M059J (cell line): ENCODE results near the gene PCSK2. TPM values are rescaled to one million over a fixed set of nuclear protein-coding genes. Genes with fewer than 3 reads are reported as not detected.
A peak's percentile ranks its signal among the peaks of the same experiment; 100 is the strongest.

ENCODE experiments used
- DNase-seq: peaks from one replicate; pipeline ENCODE4 v3.0.0-alpha.2; 2012; ENCODE audit warnings: low read depth
- total RNA-seq: library from RNA; depleted of rRNA; stranded (reverse); fragments of >200 nt; shearing (Covaris generic); gene quantifications from 2 replicates; pipeline ENCODE4 v1.2.3, GENCODE V29; 2014

Gene PCSK2
- total RNA-seq, 1 experiment from 2014 or later, result 0.02 TPM

DNA sequence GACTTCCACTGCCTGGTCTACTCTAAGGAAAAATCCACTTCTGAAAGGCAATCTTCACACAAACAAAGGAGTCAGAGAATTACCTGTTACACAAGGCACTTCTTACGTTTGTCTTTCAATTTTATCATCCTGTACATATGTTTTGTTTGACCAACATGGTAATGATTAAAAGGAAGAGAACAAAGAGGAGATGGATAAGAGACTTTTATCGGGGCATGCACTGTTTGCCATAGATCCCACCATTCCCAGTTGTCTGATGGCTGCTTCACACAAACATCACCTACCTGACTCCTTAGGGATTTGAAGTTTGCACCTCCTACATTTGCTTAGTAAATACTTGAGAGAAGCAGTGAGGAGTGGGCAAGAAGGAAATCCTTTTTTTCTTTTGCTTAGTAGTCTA is 217.3 kb downstream of the PCSK2 start:
- no peak for DNase-seq

DNA sequence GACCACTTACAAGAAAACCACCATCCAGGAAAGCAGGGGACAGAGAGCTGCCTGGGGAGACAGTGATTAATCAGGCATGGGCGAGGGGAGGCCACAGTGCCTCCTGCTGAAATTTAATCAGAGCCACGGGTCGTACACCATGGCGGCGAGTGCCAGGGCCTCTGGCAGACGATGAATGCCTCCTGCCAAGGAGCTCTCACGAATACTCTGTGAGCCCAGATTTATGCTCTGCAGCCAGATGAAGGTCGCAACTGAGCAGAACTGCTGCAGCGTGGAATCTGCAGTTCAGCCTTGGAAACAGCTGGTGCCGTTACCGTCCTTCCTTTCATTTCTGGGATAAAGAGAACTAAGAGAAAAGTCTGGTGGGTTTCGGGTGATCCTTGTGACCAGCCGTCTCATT is 218.7 kb downstream of the PCSK2 start:
- no peak for DNase-seq

DNA sequence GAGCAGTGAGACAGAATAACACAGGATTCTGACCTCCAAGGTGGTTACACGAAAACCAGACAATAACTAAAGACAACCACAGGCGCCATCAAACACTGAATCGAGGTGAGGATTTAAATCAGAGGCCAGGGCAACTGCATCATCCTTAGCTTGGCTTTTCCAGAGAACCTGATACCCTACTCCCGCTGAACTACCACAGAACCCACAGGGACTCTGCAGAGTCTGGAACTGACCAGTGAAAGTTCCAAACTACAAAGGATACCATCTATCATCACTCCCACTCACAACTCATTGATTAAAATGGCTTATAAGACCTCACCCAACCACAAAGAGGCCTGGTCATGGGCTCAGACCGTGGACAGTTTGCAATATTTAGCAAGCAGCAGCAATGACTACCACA is 219.3 kb downstream of the PCSK2 start:
- no peak for DNase-seq

DNA sequence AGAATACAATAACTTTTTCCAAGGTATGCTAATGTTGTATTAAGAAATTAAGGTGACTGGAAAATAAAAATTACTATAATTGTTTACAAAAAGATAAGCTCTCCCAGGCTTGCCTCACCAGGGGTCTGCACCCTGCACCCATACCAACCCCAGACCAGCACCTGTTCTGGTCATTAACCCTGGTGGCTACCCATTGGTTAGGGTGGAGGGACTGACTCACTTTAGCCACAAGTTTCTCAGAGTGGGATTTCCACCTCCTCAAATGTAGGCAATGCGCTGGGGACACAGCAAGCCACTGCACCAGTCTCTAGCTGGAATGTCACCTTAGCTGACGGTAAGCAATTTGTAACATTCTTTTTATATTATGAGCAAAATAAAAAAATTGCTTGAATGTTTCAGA is 221.2 kb downstream of the PCSK2 start:
- DNase-seq, result no peak

DNA sequence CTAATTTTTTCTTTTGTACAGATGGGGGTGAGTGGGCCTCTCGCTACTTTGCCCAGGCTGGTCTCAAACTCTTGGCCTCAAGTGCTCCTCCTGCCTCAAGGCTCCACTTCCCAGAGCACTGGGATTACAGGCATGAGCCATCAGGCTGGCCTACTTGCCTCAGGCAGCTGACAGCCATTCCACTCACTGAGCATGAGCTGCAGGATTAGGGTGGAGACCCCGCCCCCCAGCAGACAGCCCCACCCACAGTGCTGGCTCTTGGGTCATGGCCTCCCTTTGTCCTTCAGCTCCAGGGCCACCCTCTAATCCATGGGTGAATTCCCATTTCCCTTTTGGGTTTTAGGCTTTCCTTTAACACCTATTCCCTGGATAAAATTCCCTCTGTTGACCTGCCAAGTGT is 222.2 kb downstream of the PCSK2 start:
- DNase-seq, result no peak

DNA sequence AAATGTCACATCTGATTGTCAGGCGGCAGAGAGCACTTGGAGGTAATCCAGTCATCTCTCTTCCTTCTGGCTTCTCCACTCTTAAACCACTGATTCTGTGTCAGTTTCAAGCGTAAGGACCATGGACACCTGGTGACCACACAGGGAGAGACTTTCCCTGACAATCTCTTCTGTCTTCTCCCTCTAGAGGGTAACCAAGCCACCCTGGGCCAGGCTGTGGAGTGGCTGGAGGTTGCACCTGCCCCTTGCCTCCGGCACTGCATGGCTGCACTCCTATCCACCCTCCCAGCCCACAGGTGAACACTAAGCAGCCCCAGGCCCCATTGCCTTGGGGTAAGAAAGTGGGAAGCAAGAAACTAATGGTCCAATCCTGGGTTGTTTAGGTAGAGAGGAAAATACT is 225.6 kb downstream of the PCSK2 start:
- no peak for DNase-seq

DNA sequence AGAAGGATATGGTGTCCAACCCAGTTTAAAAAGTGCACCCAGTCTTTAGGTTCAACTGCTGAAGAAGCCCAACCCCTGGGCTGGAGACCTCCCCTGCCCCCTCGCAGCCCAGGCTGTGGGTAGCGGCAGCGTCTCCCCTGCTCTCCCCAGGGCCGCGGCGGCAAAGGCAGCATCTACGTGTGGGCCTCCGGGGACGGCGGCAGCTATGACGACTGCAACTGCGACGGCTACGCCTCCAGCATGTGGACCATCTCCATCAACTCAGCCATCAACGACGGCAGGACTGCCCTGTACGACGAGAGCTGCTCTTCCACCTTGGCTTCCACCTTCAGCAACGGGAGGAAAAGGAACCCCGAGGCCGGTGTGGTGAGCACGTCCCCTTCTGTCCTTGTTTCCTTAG is 226.8 kb downstream of the PCSK2 start:
- DNase-seq, result no peak

DNA sequence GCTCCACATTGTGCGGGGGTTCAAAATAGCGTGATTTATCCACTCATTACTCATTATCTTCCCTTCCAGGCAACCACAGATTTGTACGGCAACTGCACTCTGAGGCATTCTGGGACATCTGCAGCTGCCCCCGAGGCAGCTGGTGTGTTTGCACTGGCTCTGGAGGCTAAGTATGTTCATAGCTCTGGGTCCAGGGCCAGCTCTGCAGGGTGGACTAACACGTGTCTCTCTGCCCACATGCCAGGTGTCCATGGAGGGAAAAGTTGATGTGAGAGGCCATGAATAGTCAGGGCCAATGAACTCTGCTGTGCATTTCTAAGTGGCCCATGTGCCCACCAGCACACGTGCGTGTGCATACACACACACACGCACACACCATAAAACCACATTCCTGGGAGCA is 229.4 kb downstream of the PCSK2 start:
- no peak for DNase-seq

DNA sequence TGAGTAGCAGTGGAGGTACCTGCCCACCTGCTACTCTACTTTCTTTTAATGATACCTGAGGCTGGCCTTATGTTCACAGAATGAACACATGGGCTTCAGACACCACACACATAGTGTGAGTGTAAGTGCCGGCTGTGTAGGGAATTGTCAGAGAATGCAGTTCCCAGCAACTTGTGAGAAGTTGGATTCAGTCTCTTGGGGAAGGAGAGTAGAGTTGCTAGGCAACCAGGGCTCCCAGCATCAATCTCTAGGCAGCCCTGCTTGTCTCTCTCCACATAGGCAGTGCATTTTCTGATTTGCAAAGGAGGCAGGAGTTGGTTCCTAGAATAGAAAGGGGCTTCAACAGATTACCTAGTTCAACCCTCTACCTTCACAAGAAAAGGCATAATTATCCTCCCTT is 230.2 kb downstream of the PCSK2 start:
- DNase-seq, result no peak

DNA sequence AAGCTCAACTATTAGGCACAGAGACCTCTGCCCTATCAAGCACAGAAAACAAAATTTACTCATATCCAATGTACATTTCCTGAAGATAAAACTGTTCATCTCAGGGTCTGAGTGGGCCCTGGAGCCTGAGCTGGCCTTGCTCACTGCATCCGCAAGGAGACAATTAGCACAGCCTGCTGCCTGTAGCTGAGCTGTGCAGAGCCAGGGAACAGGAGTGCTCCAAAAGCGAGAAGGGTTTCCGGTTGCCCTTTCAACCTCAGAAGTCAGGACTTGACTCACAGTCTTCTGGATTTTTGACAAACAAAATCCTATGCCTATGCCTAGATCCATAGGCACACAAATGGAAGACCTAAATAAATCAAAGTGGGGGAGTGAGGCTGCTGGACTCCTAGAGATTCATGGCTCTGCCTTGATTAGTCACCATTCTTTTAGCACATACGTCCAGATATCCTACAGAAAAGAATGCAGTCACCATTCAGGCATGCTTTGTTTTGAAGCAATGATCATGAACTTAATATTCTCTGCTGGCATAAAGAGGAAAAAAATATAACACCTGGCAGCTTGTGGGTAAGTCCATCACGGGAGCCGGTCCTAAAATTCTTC is 230.8 kb downstream of the PCSK2 start:
- DNase-seq, result no peak

DNA sequence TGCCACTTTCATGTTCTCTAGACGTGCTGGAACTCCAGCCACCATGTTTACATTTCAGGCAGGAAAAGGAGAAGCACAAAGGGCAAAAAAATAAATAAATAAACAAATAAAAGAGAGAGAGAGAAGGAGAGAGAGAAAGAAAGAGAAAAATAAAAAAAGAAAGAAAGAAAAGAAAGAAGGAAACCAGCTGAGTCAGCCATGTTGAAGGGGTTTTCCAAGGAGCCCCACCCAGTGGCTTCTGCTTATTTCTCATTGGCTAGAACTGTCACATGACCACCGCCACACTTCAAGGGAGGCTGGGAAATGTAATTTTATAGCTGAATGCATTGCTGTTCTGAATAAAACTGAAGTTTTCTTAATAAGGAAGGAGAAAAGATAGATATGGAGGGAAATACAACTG is 233.3 kb downstream of the PCSK2 start:
- DNase-seq, result peak; percentile 46

DNA sequence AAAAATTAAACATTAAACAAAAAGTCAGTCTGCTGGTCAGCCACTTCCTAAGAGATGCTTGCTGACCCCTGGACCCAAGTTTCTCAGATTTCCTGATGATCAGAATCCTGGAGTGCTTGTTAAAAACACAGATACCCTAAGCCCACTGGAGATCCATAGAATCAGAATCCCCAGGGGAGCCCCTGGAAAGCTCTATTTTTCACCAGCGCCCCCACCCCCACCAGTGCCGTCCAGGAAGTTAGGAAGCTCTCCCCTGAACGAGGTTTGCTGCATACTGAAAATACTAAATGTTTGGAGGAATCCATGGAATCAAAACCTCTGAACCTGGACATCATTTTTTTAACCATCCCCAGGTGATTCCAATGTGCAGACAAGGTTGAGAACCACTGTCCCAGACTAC is 235.1 kb downstream of the PCSK2 start:
- DNase-seq, result no peak

DNA sequence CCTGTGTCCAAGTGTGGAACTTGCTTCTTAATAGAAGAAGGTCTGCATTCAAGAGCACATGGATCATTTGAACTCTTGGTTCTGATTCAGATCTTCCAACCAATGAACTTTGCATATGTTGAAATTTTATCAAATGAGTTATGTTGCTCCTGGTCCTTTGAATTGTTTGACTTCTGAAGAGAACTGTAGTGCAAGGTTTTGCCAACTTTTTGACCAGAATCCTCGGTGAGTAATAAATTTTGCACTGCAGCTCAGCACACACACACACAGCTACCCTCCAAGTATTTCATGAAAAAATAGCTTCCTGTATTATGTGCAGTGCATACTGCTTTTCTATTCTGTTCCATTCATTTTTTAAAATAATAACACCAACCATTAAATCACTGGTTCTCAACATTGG is 236.9 kb downstream of the PCSK2 start:
- DNase-seq, result no peak

DNA sequence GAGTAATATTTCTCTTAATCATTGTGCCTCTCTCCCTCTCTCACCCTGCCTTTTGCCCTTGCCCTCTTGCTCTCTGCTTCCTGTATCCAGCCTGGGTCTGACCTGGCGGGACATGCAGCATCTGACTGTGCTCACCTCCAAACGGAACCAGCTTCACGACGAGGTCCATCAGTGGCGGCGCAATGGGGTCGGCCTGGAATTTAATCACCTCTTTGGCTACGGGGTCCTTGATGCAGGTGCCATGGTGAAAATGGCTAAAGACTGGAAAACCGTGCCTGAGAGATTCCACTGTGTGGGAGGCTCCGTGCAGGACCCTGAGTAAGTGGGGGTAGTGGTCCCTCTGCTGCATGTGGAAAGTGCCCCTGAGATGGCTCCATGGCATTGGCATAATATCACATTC is 238.4 kb downstream of the PCSK2 start:
- no peak for DNase-seq

DNA sequence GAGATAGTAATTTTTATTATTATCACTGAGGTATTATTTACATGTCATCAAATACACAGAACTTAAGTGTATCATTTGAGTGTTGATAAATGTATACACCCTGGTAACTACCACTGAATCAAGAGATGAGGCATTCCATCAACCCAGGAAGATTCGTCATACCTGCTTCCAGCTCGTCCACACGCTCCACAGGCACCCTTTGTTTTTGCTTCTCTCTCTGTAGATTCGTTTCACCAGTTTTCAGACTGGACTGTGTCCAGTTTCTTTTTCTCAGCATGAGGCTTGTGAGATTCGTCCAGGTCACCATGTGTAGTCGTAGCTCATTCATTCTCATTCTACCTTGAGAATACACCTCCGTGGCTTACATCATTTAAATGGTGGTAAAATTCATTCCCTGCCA is 239.8 kb downstream of the PCSK2 start:
- peak; percentile 51 for DNase-seq

DNA sequence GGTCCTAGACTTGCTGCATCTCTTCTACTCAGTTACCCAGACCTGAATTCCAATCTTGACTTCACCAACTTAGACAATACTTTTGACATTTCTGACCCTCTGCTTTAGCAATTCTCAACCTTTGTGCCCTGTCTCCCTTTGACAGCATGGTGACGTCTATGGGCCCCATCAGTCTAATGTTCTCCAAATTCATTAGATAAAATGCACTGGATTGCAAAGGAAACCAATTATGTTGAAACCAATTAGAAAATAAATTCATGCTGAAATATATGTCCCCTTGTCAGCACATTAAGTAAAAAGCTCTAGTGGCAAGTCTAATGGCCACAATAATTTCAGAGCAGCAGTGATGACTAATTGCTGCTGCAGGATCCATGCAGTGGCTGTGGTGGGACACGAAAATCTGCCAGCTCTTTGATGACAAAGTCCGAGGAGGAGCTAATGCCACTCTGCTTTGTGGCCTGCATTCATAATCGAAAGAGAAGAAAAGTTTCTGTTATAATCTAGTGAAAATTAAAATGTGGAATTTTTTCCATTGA is 240.3 kb downstream of the PCSK2 start:
- peak; percentile 52 for DNase-seq

DNA sequence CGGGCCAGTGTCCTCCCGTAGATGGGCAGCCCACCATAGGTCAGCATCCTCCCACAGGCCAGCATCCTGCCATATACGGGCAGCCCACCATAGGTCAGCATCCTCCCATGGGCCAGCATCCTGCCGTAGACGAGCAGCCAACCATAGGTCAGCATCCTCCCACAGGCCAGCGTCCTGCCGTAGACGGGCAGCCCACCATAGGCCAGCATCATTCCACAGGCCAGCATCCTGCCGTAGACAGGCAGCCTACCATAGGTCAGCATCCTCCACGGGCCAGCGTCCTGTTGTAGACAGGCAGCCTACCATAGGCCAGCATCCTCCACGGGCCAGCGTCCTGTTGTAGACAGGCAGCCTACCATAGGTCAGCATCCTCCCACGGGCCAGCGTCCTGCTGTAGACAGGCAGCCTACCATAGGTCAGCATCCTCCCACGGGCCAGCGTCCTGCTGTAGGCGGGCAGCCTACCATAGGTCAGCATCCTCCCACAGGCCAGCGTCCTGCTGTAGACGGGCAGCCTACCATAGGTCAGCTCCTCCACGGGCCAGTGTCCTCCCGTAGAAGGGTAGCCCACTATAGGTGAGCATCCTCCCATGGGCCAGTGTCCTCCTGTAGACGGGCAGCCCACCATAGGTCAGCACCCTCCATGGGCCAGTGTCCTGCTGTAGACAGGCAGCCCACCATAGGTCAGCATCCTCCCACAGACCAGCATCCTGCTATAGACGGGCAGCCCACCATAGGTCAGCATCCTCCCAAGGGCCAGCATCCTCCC is 241.4 kb downstream of the PCSK2 start:
- DNase-seq, result no peak

DNA sequence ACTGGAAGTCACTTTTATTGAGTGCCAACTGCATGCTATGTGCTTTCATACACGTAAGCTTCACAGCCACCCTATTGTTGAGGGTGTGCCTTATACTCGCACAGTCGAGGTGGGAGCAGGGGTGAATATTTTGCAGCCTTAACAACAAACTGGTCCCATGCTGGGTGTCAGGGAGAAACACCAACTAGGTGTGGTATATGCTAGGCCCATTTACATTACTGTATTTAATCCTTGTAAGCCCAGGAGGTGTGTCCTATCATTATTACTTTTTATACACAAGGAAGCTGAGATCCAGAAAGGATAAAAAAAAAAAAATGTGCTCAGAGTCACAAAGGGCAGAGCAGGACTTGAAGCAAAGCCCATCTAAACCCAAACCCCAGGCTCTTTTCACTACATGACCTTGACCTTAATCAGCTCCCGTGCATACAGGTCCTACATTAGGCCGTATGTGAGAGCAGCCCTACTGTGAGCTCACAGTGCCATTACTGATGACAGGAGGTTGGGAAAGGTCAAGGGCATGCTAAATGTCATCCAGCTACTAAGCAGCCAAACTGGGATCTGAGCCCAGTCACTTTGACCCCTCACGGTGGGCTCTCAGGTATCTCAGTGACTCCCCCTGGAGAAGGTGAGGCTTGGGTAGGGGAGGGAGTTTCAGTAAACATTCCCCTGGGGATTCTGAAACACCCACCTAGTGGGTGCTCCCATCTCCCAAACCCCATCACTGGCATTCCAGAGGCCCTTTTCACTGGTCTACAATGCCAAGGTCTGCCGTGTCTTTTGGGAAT is 242.6 kb downstream of the PCSK2 start:
- DNase-seq, result no peak

DNA sequence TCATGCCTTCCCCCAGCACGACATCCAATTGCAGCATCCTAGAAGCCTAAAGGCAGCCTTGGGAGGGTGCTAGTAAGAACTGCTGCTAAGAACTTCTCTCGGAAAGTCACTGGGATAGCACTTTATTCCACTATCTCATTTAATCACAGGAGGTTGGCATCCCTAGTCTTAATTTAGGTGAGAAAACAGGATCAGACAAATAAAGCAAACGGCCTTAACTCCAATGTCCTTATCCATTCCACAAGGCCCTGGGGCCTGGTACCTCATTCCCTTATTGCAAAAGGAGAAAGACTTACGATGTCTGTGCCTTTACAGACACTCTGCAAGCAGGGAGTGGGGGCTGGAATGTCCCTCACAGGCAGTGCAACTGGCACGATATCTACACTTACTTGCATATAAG is 243.7 kb downstream of the PCSK2 start:
- no peak for DNase-seq

DNA sequence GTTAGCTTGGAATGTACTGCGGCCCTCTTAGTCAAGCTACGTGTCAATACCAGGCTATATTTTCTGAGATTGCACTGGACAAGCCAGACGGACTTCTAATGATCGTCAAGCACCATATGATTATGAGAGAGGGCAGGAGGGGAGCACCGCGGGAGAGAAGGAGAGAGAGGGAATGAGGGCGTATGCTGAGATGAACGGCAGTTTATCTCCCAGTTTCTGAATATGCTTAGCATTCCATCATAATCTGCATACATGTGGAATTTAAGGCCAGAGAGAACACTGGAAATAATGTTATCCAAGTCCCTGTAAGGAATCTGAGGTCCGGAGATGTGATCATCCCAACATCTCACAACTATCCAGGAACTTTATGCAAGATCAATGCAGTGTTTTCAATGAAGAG is 244.1 kb downstream of the PCSK2 start:
- DNase-seq, result no peak

DNA sequence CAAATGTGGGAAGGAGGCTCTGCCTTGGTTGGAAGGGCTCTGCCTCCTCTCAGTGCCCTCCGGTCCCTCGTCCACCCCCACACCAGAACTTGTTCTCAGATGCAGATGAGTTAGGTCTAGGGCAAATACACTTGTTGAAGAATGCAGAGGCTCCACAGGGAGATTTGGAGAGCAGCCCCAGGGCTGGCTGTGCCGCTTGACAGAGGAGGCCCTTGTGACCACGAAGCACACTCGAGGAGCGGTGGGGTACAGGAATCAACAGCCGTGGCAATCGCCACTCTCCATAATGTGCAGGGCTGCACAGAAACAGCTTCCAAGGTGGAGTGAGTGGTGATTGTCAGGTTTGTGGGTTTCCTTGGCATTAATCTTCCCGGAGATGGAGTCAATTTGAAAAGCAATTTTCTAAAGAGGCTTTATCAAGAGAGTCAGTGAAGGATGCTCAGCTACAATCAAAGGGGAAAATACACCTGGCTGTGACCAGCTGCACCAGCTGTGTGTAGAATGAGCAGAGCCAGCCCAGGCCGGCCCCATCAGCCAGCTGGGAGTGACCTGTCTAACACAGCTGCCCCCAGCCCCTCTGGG is 244.9 kb downstream of the PCSK2 start:
- DNase-seq, result no peak

DNA sequence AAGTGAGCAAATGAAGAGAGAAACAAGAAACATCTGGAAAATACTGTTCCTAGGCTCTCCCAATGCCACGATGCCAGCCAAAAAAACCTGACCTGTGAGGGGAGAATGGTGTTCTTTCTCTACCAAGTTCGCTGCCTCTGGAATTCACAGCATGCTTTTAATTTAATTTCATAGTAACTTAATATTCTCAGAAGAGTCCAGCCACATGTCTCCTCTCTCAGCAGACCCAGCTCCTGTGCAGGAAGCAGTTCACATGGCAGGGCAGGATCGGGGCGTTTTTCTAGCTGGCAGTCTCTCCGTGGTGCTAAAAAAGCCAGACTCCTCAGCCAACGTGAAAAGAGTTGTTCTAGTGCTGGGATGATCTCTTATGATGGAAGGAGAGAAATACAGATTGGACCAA is 246.8 kb downstream of the PCSK2 start:
- no peak for DNase-seq
